Renal cortical epithelial cell (primary cell): ENCODE results near the gene AGPAT4. TPM values are rescaled to one million over a fixed set of nuclear protein-coding genes. Genes with fewer than 3 reads are reported as not detected.

Experiments
- DNase-seq: peaks from one replicate; pipeline ENCODE4 v3.0.0-alpha.2; 2011; ENCODE audit warnings: low read depth
- total RNA-seq: library from RNA; depleted of rRNA; stranded (reverse); fragments of >200 nt; gene quantifications from 2 replicates; pipeline ENCODE4 v1.2.3, GENCODE V29; 2014

AGPAT4 gene
- total RNA-seq, 1 donor from 2014 or later: 19.0 TPM

DNA sequence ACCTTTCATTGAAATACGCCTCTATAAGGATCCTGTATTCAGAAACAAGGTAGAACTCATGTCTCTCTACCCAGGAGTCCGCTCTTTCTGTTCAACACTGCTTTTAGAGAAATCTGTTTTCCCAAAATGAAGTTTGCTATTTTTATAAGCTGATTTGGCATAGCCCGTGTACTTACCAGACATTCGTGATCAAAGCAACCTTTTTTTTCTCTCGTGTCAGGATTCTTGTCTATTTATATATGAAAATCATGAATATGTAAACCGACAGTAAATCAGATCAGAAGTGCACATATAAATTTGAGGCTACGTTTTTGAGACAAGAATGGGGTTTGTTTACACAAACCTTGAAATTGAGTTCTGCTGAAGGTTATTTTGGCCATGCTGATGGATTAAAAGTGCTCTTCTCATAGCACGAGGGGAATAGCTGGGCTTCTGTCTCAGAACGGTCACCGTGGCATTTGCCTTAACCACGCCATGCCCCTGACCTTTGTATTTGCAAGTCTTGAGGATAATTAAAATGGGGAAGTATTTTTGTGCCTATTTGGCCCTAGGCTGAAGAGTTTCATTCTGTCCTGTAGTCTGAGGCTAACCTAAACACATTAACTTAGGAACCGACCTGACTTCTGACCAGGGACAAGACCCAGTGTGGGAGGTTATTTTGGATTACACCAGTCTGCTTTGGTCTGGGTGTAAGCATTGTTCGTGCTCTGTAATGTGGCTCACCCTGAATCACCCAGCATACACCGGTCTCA lies 163.7 kb downstream of the AGPAT4 start:
- no peak for DNase-seq

DNA sequence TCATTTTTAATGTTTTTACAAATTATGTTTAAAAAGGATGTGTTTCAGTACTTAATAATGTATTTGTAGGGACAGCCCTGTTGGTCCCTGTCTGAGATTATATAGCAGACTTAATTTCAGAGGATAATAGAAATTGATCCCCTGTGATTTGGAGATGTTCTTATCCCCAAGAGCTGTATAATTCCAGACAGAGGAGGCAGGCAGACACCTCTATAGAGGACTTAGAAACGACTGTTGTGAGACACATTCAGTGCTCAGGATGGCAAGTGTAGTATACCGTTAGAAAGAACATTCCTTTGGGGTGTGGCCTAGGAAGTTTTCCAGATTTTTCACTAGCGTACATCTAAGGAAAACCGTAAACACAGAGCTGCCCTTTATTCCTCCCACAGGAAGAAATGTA lies 164.5 kb downstream of the AGPAT4 start:
- DNase-seq: no peak

DNA sequence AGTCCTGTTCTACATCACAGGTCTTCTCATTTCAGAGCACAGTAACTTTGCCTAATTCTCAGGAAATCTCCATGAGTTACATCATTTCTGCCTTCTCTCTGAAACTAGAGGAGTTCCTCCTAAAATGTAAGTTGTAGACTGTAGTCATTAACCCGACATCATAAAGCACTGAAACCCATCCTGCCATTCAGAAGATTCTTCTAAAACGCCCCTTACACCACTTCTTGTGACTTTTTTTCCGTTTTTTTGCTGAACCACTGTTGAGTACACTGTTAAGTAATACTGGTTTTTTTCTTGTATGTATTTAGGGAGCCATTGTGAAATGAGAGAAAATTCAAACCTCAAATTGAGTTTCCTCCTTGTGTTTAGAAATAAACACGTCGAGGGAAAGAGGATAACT lies 164.9 kb downstream of the AGPAT4 start:
- DNase-seq: no peak

DNA sequence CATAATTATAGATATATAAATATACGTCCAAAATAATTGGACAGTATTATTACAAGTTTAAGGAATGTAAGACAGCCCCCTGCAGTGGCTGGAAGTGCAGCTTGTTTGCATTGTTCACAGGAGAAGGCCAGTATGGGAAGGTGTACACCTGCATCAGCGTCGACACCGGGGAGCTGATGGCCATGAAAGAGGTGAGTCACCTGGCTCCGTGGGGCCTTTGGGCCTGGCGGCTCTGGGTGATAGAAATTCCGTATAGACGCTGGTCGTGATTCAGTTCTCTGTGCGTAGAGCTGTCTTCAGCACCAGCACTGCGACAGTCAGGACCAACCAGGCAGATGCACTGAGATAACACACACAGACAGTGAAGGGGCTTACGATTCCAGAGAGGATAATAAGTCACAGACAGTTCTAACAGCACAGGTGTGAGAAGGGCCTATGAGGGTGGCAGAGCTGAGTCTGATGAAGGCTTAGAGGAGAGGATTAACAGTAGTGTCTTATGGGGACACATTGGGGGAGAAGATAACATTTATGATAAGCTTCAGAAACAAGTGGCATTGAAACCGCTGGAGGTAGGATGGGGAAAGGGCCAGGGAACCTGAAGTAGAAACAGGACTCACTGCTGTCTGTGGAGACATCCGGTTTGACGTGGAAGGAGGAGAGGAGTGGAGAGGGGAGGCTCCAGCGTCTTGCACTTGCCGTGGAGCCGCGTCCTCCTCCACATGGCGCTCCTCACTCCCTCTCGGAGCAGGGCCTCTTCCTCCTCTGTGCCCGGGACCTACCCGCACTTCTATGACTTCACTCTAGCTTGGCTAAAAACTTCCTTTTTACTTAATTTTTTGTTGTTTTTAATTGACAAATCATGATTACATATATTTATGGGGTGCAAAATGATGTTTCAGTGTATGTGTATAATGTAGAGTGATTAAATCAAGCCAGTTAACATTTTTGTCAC lies 165.8 kb downstream of the AGPAT4 start:
- no peak for DNase-seq

DNA sequence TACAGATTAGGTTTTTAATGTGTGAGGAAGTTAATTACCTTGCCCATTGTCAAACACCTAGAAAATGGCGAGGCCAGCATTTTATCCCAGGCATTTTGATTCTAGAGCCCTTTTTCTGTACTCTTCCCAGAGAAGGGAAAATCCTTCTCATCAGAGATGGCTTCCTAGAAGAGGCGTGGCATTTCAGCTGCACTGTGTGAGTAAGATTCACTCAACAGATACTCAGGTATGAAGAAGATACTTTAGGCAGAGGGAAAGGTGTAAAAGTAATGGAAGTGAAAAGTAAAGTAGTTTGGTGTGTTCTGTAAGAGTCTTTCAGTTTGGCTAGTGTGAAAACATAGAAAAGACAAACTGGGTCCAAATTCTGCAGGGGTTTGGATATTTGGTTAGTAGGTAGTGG lies 168.5 kb downstream of the AGPAT4 start:
- DNase-seq: no peak

DNA sequence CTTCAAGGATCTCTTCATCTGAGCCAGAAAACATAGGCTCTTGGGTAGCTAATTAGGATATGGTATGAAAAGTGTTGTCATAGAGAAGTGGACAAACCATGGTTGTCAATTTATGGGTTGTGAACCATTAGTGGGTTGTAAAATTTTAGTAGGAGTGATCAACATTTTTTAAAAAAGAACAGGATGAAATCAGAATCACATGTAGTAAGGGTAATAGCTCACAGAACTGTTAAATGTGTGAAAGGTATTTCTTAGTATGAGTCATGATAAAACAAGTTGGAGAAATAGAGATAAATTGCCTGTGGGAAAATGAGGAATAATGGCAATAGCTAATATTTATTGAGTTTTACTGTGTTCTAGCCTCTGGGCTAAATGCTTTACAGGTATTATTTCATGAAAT lies 168.9 kb downstream of the AGPAT4 start:
- peak; percentile 84 for DNase-seq

DNA sequence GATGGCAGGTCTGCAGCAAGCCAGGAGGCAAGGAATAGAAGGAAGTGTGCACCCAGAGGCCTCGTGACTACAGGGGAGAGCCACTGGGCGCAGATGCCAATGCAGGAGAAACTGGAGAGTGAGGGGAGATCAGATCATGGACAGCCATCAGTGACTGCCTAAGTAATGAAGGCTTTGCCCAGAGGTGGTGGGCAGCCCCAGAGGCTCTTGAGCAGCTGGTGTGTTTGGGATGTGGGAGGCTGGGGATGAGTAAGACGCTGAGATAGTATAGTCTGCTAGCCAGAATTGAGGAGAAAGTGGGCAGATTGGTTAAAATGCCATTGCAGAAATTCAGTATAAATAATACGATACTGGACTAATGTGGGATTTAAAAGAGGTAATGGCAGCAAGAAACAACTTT lies 170.4 kb downstream of the AGPAT4 start:
- no peak for DNase-seq

DNA sequence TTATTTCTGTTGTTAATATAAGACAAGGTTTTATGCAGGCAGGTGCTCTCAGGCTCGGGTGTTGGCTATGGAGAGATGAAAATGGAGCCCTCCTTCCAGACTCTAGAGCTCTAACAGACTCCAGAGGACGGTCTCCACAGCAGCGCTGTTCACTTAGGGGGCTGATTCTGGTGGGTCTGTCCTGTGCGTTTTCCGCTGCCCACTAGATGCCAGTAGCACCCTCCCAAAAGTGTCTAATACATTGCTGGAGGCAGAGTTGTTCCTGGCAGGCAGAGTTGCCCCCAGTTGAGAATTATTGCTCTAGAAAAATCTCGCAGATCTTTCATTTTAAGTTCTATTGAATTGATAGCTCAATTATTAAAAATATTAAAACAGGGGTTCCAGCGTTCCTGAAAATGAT lies 172.3 kb downstream of the AGPAT4 start:
- no peak for DNase-seq

DNA sequence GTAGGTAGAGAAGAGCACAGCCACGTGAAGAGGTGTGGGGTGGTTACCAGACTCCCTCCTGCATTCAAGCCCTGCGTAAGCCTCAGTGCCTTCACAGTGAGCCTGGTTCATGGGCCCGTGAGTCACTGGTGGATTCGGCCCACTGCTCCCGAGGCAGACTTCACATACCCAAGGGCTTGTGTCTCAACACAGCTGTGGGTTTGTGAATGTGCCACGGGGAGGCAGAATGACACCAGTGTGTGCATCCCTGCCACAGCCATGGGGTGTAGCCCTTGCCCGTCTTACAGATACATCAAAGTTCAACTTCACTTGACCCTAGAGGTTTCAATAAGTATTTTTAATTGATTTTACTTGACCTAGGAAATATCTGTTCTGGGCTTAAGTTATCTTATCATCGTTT lies 173.8 kb downstream of the AGPAT4 start:
- peak; percentile 65 for DNase-seq

DNA sequence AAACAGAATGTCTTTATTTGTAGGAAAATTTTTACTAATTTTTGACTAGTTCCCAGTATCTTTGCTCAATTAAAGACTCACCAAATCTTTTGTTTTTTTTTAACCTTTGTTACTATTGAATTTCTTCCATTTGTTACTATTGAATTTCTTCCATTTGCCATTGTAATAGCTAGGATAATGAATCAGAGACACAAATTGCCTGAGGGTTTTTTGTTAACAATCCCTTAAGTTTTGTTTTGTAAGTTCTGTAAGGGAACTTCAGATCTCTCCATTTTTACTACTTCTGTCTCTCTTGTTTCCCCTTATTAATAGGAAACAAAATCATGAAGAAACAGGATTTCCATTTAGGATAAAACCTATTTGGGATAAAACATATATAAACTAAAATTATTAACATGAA lies 177.9 kb downstream of the AGPAT4 start:
- DNase-seq: peak; percentile 52

DNA sequence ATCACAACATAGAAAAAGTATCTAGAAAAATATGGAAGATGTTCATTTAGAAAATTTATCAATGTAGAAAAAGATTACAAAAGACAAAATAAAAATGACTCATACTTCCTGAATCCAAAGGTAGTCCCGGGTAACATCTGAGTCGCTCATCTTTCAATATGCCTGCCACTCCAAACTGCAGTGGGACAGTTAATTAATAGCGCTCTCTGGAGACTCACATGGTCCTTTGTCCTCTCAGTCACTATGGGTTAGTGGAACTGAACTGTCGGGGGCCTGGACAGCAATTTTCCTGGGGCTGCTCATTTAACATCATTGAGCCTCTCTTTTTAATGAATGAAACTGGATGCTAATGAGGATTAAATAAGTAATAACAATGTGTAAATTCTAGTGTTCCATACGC lies 178.9 kb downstream of the AGPAT4 start:
- DNase-seq: peak; percentile 17

DNA sequence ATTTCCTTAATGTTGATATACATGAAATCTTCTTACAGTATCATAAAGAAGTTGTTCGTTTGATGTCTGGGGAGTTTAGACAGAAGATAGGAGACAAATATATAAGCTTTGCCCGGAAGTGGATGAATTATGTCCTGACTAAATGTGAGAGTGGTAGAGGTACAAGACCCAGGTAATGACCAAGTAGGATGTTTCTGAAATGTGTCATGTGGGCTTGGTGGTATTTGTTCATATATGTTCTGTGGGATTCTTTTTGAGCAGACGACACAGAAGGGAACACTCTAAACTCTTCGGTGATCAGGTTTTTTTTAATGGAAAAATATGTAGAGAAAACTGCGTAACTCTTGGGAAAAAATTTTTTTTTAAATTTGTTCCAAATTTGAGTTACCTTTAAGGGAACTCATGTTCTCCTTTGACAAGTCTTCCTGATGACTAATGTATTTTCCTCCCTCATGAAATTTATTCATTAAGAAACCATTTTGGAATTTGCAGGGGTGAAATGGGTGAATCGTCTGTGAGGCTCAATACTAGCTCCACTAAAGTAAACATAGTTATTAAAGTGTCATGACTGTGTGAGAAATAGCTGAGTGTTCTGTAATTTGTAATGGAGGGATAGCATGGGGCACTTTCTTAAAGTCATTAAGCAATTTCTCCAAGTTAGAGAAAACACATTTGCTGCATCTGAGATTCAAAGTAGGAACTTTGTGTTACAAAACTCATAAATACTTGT lies 181.7 kb downstream of the AGPAT4 start:
- peak; percentile 81 for DNase-seq

DNA sequence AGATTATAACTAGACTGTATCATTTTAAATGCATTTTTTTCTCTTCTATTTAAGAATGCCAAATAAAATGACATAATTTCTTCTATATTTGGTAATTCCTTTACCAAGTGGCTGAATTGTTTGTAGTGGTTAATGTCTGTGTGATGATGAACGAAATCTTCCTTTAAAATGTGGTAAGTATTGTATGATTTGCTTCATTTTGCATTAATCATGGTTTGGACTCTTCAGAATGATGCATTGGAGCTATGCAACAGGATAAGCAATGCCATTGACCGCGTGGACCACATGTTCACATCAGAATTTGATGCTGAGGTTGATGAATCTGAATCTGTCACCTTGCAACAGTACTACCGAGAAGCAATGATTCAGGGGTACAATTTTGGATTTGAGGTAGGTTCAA lies 182.7 kb downstream of the AGPAT4 start:
- DNase-seq: no peak

DNA sequence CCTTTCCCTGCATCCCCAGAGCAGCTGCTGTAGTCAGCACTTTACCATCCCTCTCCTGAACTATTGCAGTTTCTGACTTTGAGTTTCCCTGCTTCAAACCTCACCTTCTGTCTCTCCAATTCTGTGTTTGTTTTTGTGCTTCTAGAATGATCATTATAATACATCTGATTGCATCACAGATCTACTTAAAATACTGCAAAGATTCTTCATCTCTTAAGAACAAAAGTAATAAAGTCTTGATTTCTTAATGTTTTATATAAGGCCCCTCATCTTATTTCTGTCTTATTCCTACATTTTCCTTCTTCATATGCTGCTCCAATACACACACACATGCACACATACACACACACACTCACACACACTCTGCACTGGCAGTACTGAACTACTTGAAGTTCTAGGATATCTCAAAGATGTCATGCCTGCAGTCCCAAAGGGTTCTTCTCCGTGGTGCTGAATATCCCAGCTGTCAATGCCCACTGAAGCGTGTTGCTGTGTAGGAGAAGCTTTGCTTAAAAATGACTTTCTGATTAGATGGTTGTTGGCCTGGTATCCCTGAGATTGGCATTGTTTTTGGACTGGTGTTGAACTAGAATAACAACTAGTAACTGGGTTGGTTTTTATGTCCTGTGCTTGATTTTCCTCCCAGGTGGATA lies 185.1 kb downstream of the AGPAT4 start:
- DNase-seq: peak; percentile 13

DNA sequence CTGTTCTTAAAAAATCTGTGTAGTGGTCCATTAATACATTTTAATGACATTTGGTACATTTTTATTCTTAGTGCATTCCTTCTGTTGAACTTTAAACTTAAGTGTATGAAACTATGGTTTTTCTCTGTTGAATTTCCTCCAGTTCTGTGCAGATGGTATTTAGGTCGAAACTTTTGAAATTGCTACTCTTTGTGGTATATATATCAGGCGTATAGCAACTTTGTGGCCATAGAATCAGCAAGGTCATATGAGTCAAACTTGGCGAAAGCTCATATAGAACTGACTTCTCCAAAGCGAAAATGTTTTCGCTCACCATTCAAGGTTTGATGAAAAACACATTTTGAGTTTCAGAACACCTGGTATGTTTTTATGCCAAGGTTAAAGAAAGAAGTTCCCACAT lies 188.6 kb downstream of the AGPAT4 start:
- no peak for DNase-seq

DNA sequence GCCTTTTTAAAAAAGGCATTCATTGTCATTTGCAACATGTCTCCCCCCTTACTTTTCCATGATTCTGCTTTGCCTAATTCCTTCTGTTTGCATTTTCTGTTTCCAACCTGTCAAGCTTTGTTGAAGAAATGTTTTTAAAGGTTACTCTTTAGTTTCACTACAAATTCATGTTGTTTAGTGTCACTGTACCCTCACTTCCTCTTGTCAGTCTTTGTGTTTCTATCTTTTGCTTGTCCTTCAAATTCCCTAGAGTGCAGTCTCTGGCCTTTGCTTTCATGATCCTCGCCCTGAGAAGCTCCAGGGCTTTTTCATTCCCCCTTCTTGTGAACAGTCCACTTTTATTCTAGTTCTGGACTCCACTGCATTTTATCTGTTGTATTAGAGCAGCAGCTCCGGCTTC lies 191.6 kb downstream of the AGPAT4 start:
- DNase-seq: no peak

DNA sequence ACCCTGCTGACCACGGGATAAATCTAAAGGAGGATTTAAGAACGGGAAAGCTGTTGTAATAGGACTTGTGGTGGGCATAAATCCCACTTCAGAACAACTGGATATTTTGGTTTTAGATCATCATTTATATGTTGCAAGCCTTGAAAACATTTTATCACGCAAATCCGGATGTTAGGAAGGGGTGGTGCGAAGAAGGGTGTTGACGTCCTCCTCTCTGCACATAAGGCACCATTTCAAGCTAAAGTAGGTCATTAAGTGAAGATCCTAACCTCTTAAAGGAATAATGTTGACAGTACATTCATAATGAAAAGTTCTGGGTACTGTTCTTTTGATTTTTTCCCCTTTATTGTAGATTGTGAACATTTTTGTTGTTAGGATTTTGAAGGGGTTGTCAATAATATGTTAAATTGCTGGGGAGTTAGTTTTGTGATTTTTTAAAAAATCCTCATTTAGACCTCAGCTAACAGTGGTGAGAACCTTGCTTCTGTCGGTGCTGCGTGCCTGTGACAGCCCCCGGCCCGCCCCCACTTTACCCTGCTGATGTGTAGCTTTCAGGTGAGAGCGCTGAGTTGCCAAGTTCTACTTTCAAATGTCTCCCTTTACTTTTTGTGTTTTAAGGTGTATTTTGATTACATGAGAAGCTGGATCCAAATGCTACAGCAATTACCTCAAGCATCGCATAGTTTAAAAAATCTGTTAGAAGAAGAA lies 193.4 kb downstream of the AGPAT4 start:
- DNase-seq: no peak
